ENCODE data around the gene ATRNL1. TPM values are rescaled to one million over a fixed set of nuclear protein-coding genes. Genes with fewer than 3 reads are reported as not detected.

Gene ATRNL1
- total RNA-seq, 1 experiment from 2014 or later = 28.7 TPM

GRCh38 chr10:115902596-115902995, 809.4 kb downstream of the ATRNL1 start (continued):
- no peak for TF ChIP-seq ZNF396 (CRISPR knock-in tag; IDR thresholded peaks at IDR 0.05; ENCODE audit: borderline replicate concordance)
- no peak for TF ChIP-seq EMX1 (CRISPR knock-in tag; IDR thresholded peaks at IDR 0.05)
- no peak for TF ChIP-seq ZMAT4 (CRISPR knock-in tag; IDR thresholded peaks at IDR 0.05)
- no peak for TF ChIP-seq ZNF219 (CRISPR knock-in tag; IDR thresholded peaks at IDR 0.05; ENCODE audit: borderline replicate concordance)

GRCh38 chr10:115903207-115903606, 810.0 kb downstream of the ATRNL1 start:
- Mint-ChIP-seq H3K27ac (no peak overlapping the region), H3K4me3 (no peak overlapping the region), H3K4me1 (peaks cover 21% of the 10 kb centered on the region), H3K27me3 (ENCODE audit: low read depth) (no peaks in the 10 kb centered on the region), H3K36me3 (no peaks in the 10 kb centered on the region), H3K9me3 (no peaks in the 10 kb centered on the region)
- ChIA-PET POLR2A (no interaction called here), CTCF (interaction anchor here (1.5 kb wide), 2 partner anchors 22 to 38 kb away, joined by 3 read pairs; no protein-coding TSS in a partner anchor)
- no peak for TF ChIP-seq E2F5 (CRISPR knock-in tag; IDR thresholded peaks at IDR 0.05)
- no peak for TF ChIP-seq ATF6 (CRISPR knock-in tag; IDR thresholded peaks at IDR 0.05)
- TF ChIP-seq TP53 (CRISPR knock-in tag; IDR thresholded peaks at IDR 0.05) = no peak
- no peak for TF ChIP-seq ZNF138 (CRISPR knock-in tag; conservative IDR thresholded peaks at IDR 0.05)
- TF ChIP-seq ELF4 (CRISPR knock-in tag; IDR thresholded peaks at IDR 0.05; ENCODE audit: low read depth) = no peak
- TF ChIP-seq PRDM15 (CRISPR knock-in tag; IDR thresholded peaks at IDR 0.05) = no peak
- TF ChIP-seq AR (CRISPR knock-in tag; IDR thresholded peaks at IDR 0.05) = no peak
- TF ChIP-seq MAX (CRISPR knock-in tag; IDR thresholded peaks at IDR 0.05) = no peak
- TF ChIP-seq NR3C1 (CRISPR knock-in tag; conservative IDR thresholded peaks at IDR 0.05; ENCODE audit: low read depth) = no peak
- no peak for TF ChIP-seq ZNF219 (CRISPR knock-in tag; IDR thresholded peaks at IDR 0.05; ENCODE audit: borderline replicate concordance)
- TF ChIP-seq ZNF281 (CRISPR knock-in tag; IDR thresholded peaks at IDR 0.05) = no peak
- TF ChIP-seq PRRX2 (CRISPR knock-in tag; IDR thresholded peaks at IDR 0.05) = no peak
- TF ChIP-seq TCF7 (CRISPR knock-in tag; IDR thresholded peaks at IDR 0.05; ENCODE audit: low read depth) = no peak
- no peak for TF ChIP-seq FOXJ3 (CRISPR knock-in tag; IDR thresholded peaks at IDR 0.05; ENCODE audit: borderline replicate concordance)
- no peak for TF ChIP-seq CTCF (IDR thresholded peaks at IDR 0.05)
- no peak for TF ChIP-seq ETV6 (CRISPR knock-in tag; IDR thresholded peaks at IDR 0.05)
- no peak for TF ChIP-seq NR2C2 (CRISPR knock-in tag; IDR thresholded peaks at IDR 0.05)
- DNase-seq (ENCODE audit: low spot score) (no peak), ATAC-seq (no peak)
